T-cell (primary cell): ENCODE data around the gene NAPB. TPM values are rescaled to one million over a fixed set of nuclear protein-coding genes. Genes with fewer than 3 reads are reported as not detected.

Source experiments
- ATAC-seq, 4 experiments: fragments of 200-7000 bp in 3 of 4; fragments of 150-1000 bp in 1 of 4; cut with Tn5 transposase; replicated peaks in 1 of 4; 1 replicate in 3 of 4; 2 replicates in 1 of 4; pipeline ENCODE4 v1.10.0; 2021; ENCODE audit warnings: moderate library complexity in 3 of 4, mild to moderate bottlenecking in 2 of 4, moderate number of reproducible peaks in 1 of 4
- CTCF ChIA-PET, 2 donors: fragments of 300-600 bp; sonication (Branson Sonifier 250); formaldehyde crosslinking; loops; one replicate each; lab custom pipeline; 2022; ENCODE audit warnings: antibody characterized with exemption in 2 of 2; lab: Charles Lee
- POLR2A ChIA-PET, 2 donors: fragments of 300-600 bp; sonication (Branson Sonifier 250); formaldehyde crosslinking; loops; one replicate each; lab custom pipeline; 2022; ENCODE audit warnings: antibody characterized with exemption in 2 of 2; lab: Charles Lee
- DNase-seq, 35 experiments: peaks; one replicate each; pipeline versions ENCODE4 v3.0.0 to v3.0.0-alpha.2; 2013 to 2023
- H3K27ac ChIP-seq: one replicate; pipeline ENCODE4 v1.5.1; 2013; ENCODE audit warnings: low read length
- H3K27me3 ChIP-seq, 2 experiments: replicated peaks in 1 of 2; 1 replicate in 1 of 2; 2 replicates in 1 of 2; pipeline versions ENCODE4 v1.6.1 to v1.7.0; 2013; ENCODE audit warnings: low read length in 1 of 2, mixed read lengths in 1 of 2; ENCODE audit not compliant: control insufficient read depth in 2 of 2, insufficient read depth in 2 of 2; ENCODE audit errors: extremely low read depth in 1 of 2
- H3K36me3 ChIP-seq, 2 donors: 1 replicate in 1 of 2; 2 replicates in 1 of 2; pipeline versions ENCODE4 v1.6.1 to v1.7.0; 2013; ENCODE audit warnings: low read length in 1 of 2; ENCODE audit not compliant: control insufficient read depth in 2 of 2, insufficient read depth in 1 of 2; ENCODE audit errors: extremely low read depth in 1 of 2
- H3K4me1 ChIP-seq, 2 experiments: 1 replicate in 1 of 2; 2 replicates in 1 of 2; pipeline versions ENCODE4 v1.6.1 to v1.7.0; 2013; ENCODE audit warnings: low read length in 2 of 2, mixed read lengths in 1 of 2; ENCODE audit not compliant: insufficient read depth in 2 of 2, control insufficient read depth in 1 of 2; ENCODE audit errors: extremely low read depth in 1 of 2
- H3K4me3 ChIP-seq, 2 donors: 1 replicate in 1 of 2; 2 replicates in 1 of 2; pipeline versions ENCODE4 v1.5.1 to v1.7.0; 2013; ENCODE audit warnings: mild to moderate bottlenecking in 2 of 2, low read length in 1 of 2, moderate library complexity in 1 of 2; ENCODE audit not compliant: control insufficient read depth in 1 of 2; ENCODE audit errors: extremely low read depth in 1 of 2
- H3K9me3 ChIP-seq: 2 replicates; pipeline ENCODE4 v1.7.0; 2013
- H3K27ac Mint-ChIP-seq, 2 donors: one replicate each; pipeline ENCODE4 v1.8.0; 2020 to 2021; ENCODE audit warnings: mild to moderate bottlenecking in 2 of 2, mixed read lengths in 2 of 2
- H3K27me3 Mint-ChIP-seq, 2 donors: one replicate each; pipeline ENCODE4 v1.8.0; 2021 to 2022; ENCODE audit warnings: mixed read lengths in 2 of 2
- H3K36me3 Mint-ChIP-seq: one replicate; pipeline ENCODE4 v1.8.0; 2021; ENCODE audit warnings: mixed read lengths
- H3K4me1 Mint-ChIP-seq, 3 donors: one replicate each; pipeline ENCODE4 v1.8.0; 2020 to 2022; ENCODE audit warnings: mixed read lengths in 3 of 3, mild to moderate bottlenecking in 1 of 3
- H3K4me3 Mint-ChIP-seq, 3 donors: one replicate each; pipeline ENCODE4 v1.8.0; 2020 to 2022; ENCODE audit warnings: mild to moderate bottlenecking in 3 of 3, mixed read lengths in 3 of 3, moderate library complexity in 3 of 3
- H3K9me3 Mint-ChIP-seq, 3 donors: one replicate each; pipeline ENCODE4 v1.8.0; 2020 to 2022; ENCODE audit warnings: mixed read lengths in 3 of 3
- WGBS: methylation state at CpG from one replicate; pipeline ENCODE4 v1.1.5; 2013; ENCODE audit warnings: missing lambda C conversion rate; ENCODE audit not compliant: insufficient coverage; 5-methylcytosine and 5-hydroxymethylcytosine counted together
- total RNA-seq, 35 experiments: library from RNA in 6 of 35; stranded (reverse) in 6 of 35; fragments of 120-200 nt in 1 of 35; gene quantifications; one replicate each; pipeline versions ENCODE4 v1.2.1 to v1.2.4 and lab custom pipeline; 2013 to 2026

NAPB gene
- total RNA-seq, 5 donors from 2014 or later (not counting 1 experiment from before 2014, with no cell fraction given) = 10.4 to 14.6 (median 12.2) TPM

- H3K27me3 Mint-ChIP-seq = peaks cover 0 to 4% of the 10 kb centered on the region in 2 donors
- H3K4me1 Mint-ChIP-seq = peaks cover 6 to 11% (median 10%) of the 10 kb centered on the region in 3 donors
- Histone ChIP-seq H3K4me3 (no peak overlapping the region), H3K27ac (no peak overlapping the region), H3K27me3 (peaks cover 0 to 2% of the 10 kb centered on the region in 2 experiments), H3K9me3 (no peaks in the 10 kb centered on the region), H3K36me3 (no peaks in the 10 kb centered on the region), H3K4me1 (peaks cover 4 to 10% of the 10 kb centered on the region in 2 experiments)
- CTCF ChIA-PET = no interaction called here
- H3K36me3 Mint-ChIP-seq = no peaks in the 10 kb centered on the region
- no peaks in the 10 kb centered on the region for H3K9me3 Mint-ChIP-seq
- DNase-seq (no peak), ATAC-seq (no peak)
- POLR2A ChIA-PET = no interaction called here
- H3K4me3 Mint-ChIP-seq = no peak overlapping the region
- 80% methylated on average over 3 of the region's 4 CpGs for WGBS
- no peak overlapping the region for H3K27ac Mint-ChIP-seq
Observed at GRCh38 chr20:23346002-23346401, 75.3 kb downstream of the NAPB start.

- Mint-ChIP-seq H3K27ac (no peak overlapping the region), H3K4me1 (peaks cover 0 to 6% (median 5%) of the 10 kb centered on the region in 3 donors), H3K27me3 (peaks cover 0 to 4% of the 10 kb centered on the region in 2 donors), H3K36me3 (no peaks in the 10 kb centered on the region), H3K9me3 (no peaks in the 10 kb centered on the region), H3K4me3 (no peak overlapping the region)
- no peak overlapping the region for H3K27ac ChIP-seq
- no peak overlapping the region for H3K4me3 ChIP-seq
- peaks cover 3 to 6% of the 10 kb centered on the region in 2 experiments for H3K4me1 ChIP-seq
- H3K27me3 ChIP-seq = peaks cover 0 to 9% of the 10 kb centered on the region in 2 experiments
- ATAC-seq = no peak
- H3K36me3 ChIP-seq = no peaks in the 10 kb centered on the region
- DNase-seq = no peak
- 50% methylated on average over 2 of the region's 5 CpGs for WGBS
- ChIA-PET CTCF (no interaction called here), POLR2A (no interaction called here)
- H3K9me3 ChIP-seq = no peaks in the 10 kb centered on the region
Observed at GRCh38 chr20:23344336-23344735, 77.0 kb downstream of the NAPB start.

GRCh38 chr20:23343590-23343989 is 77.7 kb downstream of the NAPB start:
- no peak overlapping the region for H3K27ac ChIP-seq
- H3K4me3 ChIP-seq = no peak overlapping the region
- no peaks in the 10 kb centered on the region for H3K9me3 ChIP-seq
- peaks cover 0 to 9% of the 10 kb centered on the region in 2 experiments for H3K27me3 ChIP-seq
- Mint-ChIP-seq H3K36me3 (no peaks in the 10 kb centered on the region), H3K27me3 (peaks cover 0 to 4% of the 10 kb centered on the region in 2 donors), H3K9me3 (no peaks in the 10 kb centered on the region), H3K4me3 (no peak overlapping the region), H3K4me1 (no peaks in the 10 kb centered on the region), H3K27ac (no peak overlapping the region)
- ChIA-PET POLR2A (no interaction called here), CTCF (no interaction called here)
- no CpG with 5 or more reads among the region's 1 CpG for WGBS
- DNase-seq (no peak), ATAC-seq (no peak)
- no peaks in the 10 kb centered on the region for H3K4me1 ChIP-seq
- no peaks in the 10 kb centered on the region for H3K36me3 ChIP-seq

GRCh38 chr20:23341073-23341472 is 80.2 kb downstream of the NAPB start:
- Histone ChIP-seq H3K9me3 (no peaks in the 10 kb centered on the region), H3K36me3 (no peaks in the 10 kb centered on the region), H3K4me1 (no peaks in the 10 kb centered on the region), H3K27me3 (peaks cover 0 to 9% of the 10 kb centered on the region in 2 experiments), H3K4me3 (no peak overlapping the region), H3K27ac (no peak overlapping the region)
- Mint-ChIP-seq H3K27ac (no peak overlapping the region), H3K36me3 (no peaks in the 10 kb centered on the region), H3K4me3 (no peak overlapping the region), H3K9me3 (no peaks in the 10 kb centered on the region), H3K27me3 (peaks cover 0 to 4% of the 10 kb centered on the region in 2 donors), H3K4me1 (no peaks in the 10 kb centered on the region)
- WGBS = 83% methylated on average over 1 of the region's 2 CpGs
- ATAC-seq = no peak
- no peak for DNase-seq
- POLR2A ChIA-PET = interaction anchor here (0.5 to 1.0 kb wide), 5 partner anchors 8 to 1794 kb away, joined by 3 to 5 read pairs (median 4); no protein-coding TSS in a partner anchor
- CTCF ChIA-PET = interaction anchor here (0.6 to 1.6 kb wide), 5 partner anchors 9 to 1772 kb away, joined by 3 to 12 read pairs (median 4); no protein-coding TSS in a partner anchor

- Mint-ChIP-seq H3K36me3 (no peaks in the 10 kb centered on the region), H3K4me3 (no peak overlapping the region), H3K9me3 (no peaks in the 10 kb centered on the region), H3K27ac (no peak overlapping the region), H3K4me1 (no peaks in the 10 kb centered on the region), H3K27me3 (peaks cover 0 to 4% of the 10 kb centered on the region in 2 donors)
- no peaks in the 10 kb centered on the region for H3K4me1 ChIP-seq
- no peak overlapping the region for H3K4me3 ChIP-seq
- 41% methylated on average over 4 of the region's 9 CpGs for WGBS
- POLR2A ChIA-PET = interaction anchor here (0.5 to 1.0 kb wide), 2 partner anchors 9 to 103 kb away, joined by 3 to 4 read pairs; no protein-coding TSS in a partner anchor
- H3K36me3 ChIP-seq = no peaks in the 10 kb centered on the region
- H3K9me3 ChIP-seq = no peaks in the 10 kb centered on the region
- CTCF ChIA-PET = interaction anchor here (0.7 to 1.6 kb wide), 3 partner anchors 9 to 650 kb away, joined by 3 to 12 read pairs (median 7); no protein-coding TSS in a partner anchor
- no peak overlapping the region for H3K27ac ChIP-seq
- peak in 2 of 4 experiments; percentile 43 to 47 for ATAC-seq
- peak in 10 of 35 experiments; percentile 11 to 45 (median 17) for DNase-seq
- H3K27me3 ChIP-seq = peaks cover 0 to 9% of the 10 kb centered on the region in 2 experiments
Observed at GRCh38 chr20:23340524-23340923, 80.8 kb downstream of the NAPB start.

GRCh38 chr20:23339986-23340385 is 81.3 kb downstream of the NAPB start:
- peaks cover 0 to 9% of the 10 kb centered on the region in 2 experiments for H3K27me3 ChIP-seq
- H3K4me3 Mint-ChIP-seq = no peak overlapping the region
- DNase-seq (no peak), ATAC-seq (no peak)
- H3K27ac Mint-ChIP-seq = no peak overlapping the region
- POLR2A ChIA-PET = interaction anchor here (1.0 to 1.1 kb wide), 2 partner anchors 10 to 67 kb away, joined by 3 to 4 read pairs; no protein-coding TSS in a partner anchor
- H3K4me1 ChIP-seq = no peaks in the 10 kb centered on the region
- CTCF ChIA-PET = interaction anchor here in 1 of 2 donors (1.6 kb wide), 1 partner anchor 649 kb away, joined by 5 read pairs; no protein-coding TSS in a partner anchor
- H3K27ac ChIP-seq = no peak overlapping the region
- 85% methylated on average over 13 of the region's 13 CpGs for WGBS
- no peaks in the 10 kb centered on the region for H3K36me3 ChIP-seq
- peaks cover 0 to 4% of the 10 kb centered on the region in 2 donors for H3K27me3 Mint-ChIP-seq
- no peaks in the 10 kb centered on the region for H3K9me3 ChIP-seq
- H3K4me1 Mint-ChIP-seq = no peaks in the 10 kb centered on the region
- no peak overlapping the region for H3K4me3 ChIP-seq
- H3K9me3 Mint-ChIP-seq = no peaks in the 10 kb centered on the region
- H3K36me3 Mint-ChIP-seq = no peaks in the 10 kb centered on the region
